Muscle layer of duodenum (tissue), 2 donors: Measurements from ENCODE around the gene TBCD.

Experiments
- H3K27ac ChIP-seq: one replicate; pipeline ENCODE4 v1.7.0; 2013; ENCODE audit warnings: mild to moderate bottlenecking, low read length
- H3K27me3 ChIP-seq: one replicate; pipeline ENCODE4 v1.7.0; 2013; ENCODE audit warnings: low read depth, mild to moderate bottlenecking, control low read depth, low read length
- H3K36me3 ChIP-seq, 2 donors: one replicate each; pipeline ENCODE4 v1.7.0; 2013; ENCODE audit warnings: low read length in 2 of 2, control low read depth in 1 of 2, mild to moderate bottlenecking in 1 of 2; ENCODE audit not compliant: insufficient read depth in 2 of 2, control insufficient read depth in 1 of 2
- H3K4me1 ChIP-seq, 2 donors: one replicate each; pipeline ENCODE4 v1.7.0; 2013; ENCODE audit warnings: low read length in 2 of 2, mild to moderate bottlenecking in 2 of 2, control low read depth in 1 of 2, moderate library complexity in 1 of 2; ENCODE audit not compliant: insufficient read depth in 2 of 2, control insufficient read depth in 1 of 2
- H3K4me3 ChIP-seq, 2 donors: one replicate each; pipeline ENCODE4 v1.7.0; 2013; ENCODE audit warnings: low read length in 2 of 2, low read depth in 1 of 2, mild to moderate bottlenecking in 1 of 2
- H3K9me3 ChIP-seq, 2 donors: one replicate each; pipeline ENCODE4 v1.7.0; 2013; ENCODE audit warnings: low read length in 2 of 2, control low read depth in 1 of 2, mild to moderate bottlenecking in 1 of 2; ENCODE audit not compliant: control insufficient read depth in 1 of 2
- donor health status: healthy.

The TBCD gene

DNA sequence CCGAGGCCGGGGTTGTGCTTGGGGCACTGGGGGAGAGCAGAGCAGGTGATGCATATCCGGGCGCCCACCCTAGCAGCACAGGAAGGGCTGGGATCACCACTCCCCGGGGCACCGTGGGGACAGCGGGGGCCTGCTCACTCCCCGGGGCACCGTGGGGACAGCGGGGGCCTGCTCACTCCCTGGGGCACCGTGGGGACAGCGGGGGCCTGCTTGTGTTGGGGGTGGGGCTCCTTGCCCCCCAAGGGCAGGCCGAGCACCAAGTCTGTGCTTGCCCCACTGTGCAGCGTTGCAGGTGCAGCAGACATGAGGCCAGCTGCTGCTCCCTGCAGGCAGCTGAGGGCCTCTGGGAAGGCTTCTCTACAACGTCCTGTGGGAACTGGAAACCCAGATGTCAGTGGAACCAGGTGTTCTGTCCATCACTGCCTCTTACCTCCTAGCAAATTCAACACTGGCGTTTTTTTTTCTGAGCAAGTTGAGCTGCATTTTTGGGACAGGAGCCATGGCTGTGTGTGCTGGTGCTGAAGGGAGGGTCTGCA lies 112.9 kb downstream of the TBCD start:
- Histone ChIP-seq H3K4me3 (no peak overlapping the region), H3K4me1 (peaks cover 8 to 17% of the 10 kb centered on the region in 2 donors), H3K36me3 (no peaks in the 10 kb centered on the region), H3K27me3 (no peaks in the 10 kb centered on the region), H3K27ac (no peak overlapping the region), H3K9me3 (no peaks in the 10 kb centered on the region)

DNA sequence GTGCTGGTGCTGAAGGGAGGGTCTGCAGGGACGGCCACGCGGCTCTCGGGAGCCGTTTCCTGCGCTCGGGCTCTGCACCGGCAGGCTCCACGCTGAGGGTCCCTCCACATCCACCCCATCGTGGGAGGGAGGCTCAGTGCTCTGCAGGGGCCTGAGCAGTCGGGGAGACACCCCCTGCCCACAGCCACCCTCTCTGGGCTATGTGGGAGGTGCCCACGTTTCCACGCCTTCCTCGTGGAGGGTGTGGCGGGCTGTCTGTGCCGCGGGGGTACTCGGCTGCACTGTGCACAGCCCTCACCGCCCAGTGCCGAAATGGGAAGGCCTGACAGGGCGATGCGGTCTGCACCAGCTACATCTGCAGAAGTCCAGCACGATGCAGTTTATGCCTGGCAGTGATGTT lies 113.4 kb downstream of the TBCD start:
- H3K27ac ChIP-seq = no peak overlapping the region
- H3K4me3 ChIP-seq = no peak overlapping the region
- no peaks in the 10 kb centered on the region for H3K9me3 ChIP-seq
- peaks cover 8 to 17% of the 10 kb centered on the region in 2 donors for H3K4me1 ChIP-seq
- H3K27me3 ChIP-seq = no peaks in the 10 kb centered on the region
- H3K36me3 ChIP-seq = peaks cover 0 to under 1% of the 10 kb centered on the region in 2 donors

DNA sequence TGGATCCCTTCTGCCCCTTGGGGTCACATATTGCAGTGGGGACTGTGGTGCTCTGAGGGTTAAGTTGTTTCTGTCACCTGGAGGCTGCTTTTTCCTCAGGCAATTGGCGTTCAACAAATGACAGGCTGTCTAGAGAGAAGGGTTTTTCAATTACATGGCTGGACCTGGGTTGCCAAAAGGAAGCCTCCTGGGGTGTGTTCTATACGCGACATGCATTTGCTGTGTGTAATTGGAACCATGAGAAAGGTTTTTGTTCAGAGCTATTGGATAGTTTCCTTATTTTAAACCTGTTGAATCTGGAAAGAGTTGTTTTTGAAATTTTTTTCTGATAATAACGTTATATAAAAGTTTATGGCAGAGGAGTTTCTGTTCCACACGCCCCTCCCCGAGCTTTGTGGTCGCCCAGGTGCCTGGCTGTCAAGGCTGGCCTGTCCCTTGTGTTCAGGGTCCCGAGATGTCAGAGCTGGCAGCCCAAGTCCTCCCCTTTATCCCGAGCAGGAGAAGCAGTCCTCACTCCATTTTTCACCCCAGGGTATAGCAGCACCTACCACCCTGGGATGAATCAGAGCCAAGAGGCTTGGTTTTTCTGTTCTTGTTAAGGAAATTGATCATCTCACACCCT lies 114.0 kb downstream of the TBCD start:
- Histone ChIP-seq H3K4me1 (peaks cover 8 to 17% of the 10 kb centered on the region in 2 donors), H3K4me3 (no peak overlapping the region), H3K9me3 (no peaks in the 10 kb centered on the region), H3K36me3 (peaks cover 0 to 7% of the 10 kb centered on the region in 2 donors), H3K27ac (no peak overlapping the region), H3K27me3 (no peaks in the 10 kb centered on the region)

DNA sequence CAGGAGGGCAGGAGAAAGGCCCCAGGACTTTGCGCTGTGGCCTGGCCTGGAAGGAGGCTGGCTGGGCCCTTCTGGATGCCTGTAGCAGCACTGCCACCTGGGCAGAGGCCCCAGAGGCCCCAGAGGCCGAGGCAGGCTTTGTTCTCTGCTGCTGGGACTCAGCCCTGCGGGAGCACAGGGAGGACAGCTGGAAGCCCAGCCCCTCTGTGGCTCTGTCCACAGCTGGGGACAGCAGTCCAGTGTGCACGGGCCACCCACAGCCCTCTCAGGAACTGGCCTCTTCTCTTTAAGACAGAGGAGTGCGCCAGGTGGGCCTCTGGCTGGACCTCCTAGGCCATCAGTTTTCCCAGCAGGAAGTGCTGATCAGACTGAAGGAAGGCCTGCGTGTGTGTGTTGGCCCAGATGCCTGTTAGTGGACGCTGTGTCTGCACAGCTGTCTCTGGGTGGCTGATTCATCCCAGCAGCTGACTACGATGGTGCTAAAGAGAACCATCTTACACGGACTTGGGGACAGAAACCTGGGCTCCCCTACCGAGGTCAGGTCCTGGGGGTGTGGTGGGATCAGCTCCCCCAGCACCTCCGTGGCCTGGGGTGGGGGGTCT lies 114.8 kb downstream of the TBCD start:
- Histone ChIP-seq H3K27me3 (no peaks in the 10 kb centered on the region), H3K9me3 (no peaks in the 10 kb centered on the region), H3K4me3 (no peak overlapping the region), H3K27ac (no peak overlapping the region), H3K36me3 (peaks cover 0 to 15% of the 10 kb centered on the region in 2 donors), H3K4me1 (peaks cover 8 to 17% of the 10 kb centered on the region in 2 donors)

DNA sequence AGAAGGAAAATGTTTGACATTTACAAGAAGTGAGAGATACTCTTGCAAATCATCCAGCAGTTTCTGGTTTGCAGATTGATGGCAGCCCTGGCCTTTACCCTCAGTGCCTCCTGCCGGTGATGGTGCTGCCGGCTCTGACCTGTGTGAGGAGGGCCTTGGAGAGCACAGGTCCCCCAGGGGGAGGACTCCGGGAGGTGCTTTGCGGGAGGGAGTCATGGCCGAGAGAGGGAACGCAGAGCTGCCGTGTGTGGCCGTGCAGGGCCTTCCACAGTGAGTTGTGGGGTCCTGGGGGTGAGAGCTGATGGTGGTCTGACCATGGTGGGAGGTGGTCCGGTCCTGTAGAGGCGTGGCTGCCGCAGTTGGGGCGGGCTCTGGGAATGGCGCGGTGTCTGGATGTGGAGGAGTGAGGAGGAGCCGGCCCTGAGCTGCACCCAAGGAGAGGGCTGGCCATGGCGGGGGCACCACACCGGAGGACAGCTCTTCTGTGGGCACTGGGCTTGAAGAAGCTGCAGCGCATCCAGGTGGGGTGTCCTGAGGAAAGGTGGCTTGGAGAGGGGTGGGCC lies 116.0 kb downstream of the TBCD start:
- Histone ChIP-seq H3K9me3 (no peaks in the 10 kb centered on the region), H3K27ac (no peak overlapping the region), H3K27me3 (no peaks in the 10 kb centered on the region), H3K36me3 (peaks cover 0 to 21% of the 10 kb centered on the region in 2 donors), H3K4me1 (peaks cover 8 to 17% of the 10 kb centered on the region in 2 donors), H3K4me3 (no peak overlapping the region)

DNA sequence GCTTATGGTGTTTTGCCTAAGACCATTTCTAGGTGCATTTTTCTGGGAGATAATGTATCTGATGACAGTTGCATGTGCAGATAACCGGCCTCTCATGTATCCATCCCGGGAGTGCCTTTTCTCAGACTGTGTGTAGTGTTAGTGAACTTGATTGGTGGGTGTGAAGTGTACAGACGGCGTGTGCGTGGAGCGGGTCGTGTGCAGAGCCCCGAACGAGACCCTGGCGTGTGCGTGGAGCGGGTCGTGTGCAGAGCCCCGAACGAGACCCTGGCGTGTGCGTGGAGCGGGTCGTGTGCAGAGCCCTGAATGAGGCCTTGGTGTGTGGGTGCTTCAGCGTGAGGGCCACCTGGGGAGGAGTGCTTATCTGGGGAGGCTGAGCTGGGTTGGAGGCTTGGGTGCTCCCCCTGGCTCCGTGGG lies 116.9 kb downstream of the TBCD start:
- peaks cover 0 to 21% of the 10 kb centered on the region in 2 donors for H3K36me3 ChIP-seq
- no peak overlapping the region for H3K27ac ChIP-seq
- no peaks in the 10 kb centered on the region for H3K27me3 ChIP-seq
- peaks cover 6 to 15% of the 10 kb centered on the region in 2 donors for H3K4me1 ChIP-seq
- no peak overlapping the region for H3K4me3 ChIP-seq
- no peaks in the 10 kb centered on the region for H3K9me3 ChIP-seq

DNA sequence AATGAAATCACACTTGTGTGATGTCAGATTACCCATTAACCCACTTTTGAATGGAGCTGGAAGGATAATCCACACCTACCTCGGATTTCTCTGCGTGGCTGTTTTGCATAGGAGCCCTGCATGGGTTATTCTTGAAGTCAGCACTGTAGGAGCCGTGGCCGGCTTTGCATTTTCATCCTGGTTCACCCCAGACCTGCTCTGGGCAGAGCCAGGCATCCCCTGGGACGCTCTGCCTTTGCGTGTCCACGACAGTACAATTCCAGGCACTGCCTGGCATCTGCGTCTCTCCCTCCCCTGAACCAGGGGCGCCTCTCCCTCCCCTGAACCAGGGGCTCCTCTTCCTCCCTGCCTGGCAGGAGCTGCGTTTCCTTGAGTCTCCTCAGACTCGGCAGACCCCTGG lies 117.7 kb downstream of the TBCD start:
- Histone ChIP-seq H3K4me3 (no peak overlapping the region), H3K36me3 (peaks cover 0 to 21% of the 10 kb centered on the region in 2 donors), H3K27me3 (no peaks in the 10 kb centered on the region), H3K4me1 (peaks cover 0 to 7% of the 10 kb centered on the region in 2 donors), H3K27ac (no peak overlapping the region), H3K9me3 (no peaks in the 10 kb centered on the region)

DNA sequence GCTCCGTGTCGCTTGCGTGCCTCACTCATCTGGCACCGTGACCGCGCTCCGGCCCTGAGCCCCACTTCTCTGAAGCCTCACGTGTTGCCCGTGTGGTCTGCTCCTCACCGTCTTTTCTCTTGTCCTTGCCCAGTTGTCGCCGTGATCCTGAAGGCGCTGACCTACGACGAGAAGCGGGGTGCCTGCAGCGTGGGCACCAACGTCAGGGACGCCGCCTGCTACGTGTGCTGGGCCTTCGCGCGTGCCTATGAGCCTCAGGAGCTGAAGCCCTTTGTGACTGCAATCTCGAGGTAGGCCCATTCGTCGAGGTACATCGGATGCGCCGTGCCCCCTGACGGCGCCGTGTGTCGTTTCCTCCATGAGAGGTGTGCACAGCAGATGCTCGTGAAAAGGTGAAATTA lies 118.2 kb downstream of the TBCD start:
- no peaks in the 10 kb centered on the region for H3K9me3 ChIP-seq
- peaks cover 0 to 5% of the 10 kb centered on the region in 2 donors for H3K4me1 ChIP-seq
- no peak overlapping the region for H3K27ac ChIP-seq
- H3K36me3 ChIP-seq = peaks cover 0 to 21% of the 10 kb centered on the region in 2 donors
- H3K27me3 ChIP-seq = no peaks in the 10 kb centered on the region
- H3K4me3 ChIP-seq = no peak overlapping the region

DNA sequence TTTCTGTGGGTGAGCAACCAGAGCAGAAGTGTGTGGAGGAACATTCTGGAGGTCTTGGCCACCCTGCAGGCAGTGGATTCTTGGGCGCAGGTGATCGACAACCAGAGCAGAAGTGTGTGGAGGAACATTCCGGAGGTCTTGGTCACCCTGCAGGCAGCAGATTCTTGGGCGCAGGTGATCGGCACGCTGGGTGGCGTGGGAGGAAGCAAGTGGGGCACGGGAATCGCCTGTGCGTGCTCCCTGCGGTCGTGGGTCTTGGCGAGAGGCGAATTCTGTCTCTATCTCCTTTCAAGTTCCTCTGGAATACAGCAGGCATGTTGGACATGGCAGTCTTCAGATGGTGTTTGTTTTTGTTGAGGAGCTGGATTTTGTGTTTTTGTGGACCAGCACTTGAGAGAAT lies 118.7 kb downstream of the TBCD start:
- no peak overlapping the region for H3K27ac ChIP-seq
- H3K9me3 ChIP-seq = no peaks in the 10 kb centered on the region
- peaks cover 0 to 5% of the 10 kb centered on the region in 2 donors for H3K4me1 ChIP-seq
- no peaks in the 10 kb centered on the region for H3K27me3 ChIP-seq
- H3K36me3 ChIP-seq = peaks cover 0 to 21% of the 10 kb centered on the region in 2 donors
- H3K4me3 ChIP-seq = no peak overlapping the region

DNA sequence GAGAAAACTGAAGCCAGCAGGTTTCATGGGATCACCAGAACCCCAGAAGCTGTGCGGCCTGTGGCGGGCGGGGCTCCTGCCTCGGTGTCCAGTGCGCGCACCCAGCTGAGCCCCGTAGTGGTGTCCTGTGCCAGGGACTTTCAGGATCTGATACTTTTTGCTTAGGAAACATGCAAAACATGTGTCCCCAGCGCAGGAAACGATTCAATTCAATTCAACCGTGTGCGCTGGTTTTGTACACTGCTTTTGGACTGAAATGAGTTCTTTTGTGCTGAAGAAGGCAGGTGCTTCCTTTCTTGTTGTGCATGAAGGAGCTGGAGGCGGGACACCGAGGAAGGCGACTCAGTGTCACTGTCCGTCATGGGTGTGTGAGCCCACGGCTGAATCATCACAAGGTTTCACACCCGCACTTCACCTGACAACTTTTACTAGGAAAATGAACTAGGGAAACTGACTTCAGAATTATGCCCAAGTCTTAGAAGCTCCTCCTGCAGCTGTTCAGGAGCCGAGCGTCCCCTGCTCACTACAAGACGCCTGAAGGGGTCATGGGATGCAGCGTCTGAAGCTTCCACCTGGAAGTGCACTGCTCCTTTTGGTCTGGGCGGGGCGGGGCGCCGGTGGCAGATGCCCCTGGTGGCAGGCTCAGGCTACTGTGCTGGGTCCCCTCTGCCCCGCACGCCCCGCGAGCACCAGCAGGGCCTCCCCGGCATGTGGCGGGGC lies 119.4 kb downstream of the TBCD start:
- no peak overlapping the region for H3K27ac ChIP-seq
- H3K9me3 ChIP-seq = no peaks in the 10 kb centered on the region
- no peak overlapping the region for H3K4me3 ChIP-seq
- no peaks in the 10 kb centered on the region for H3K27me3 ChIP-seq
- H3K36me3 ChIP-seq = peaks cover 0 to 21% of the 10 kb centered on the region in 2 donors
- peaks cover 0 to 5% of the 10 kb centered on the region in 2 donors for H3K4me1 ChIP-seq
